Measurements from ENCODE around the gene CLCA4.

The CLCA4 gene

GRCh38 chr1:86621286-86621685 is 74.4 kb downstream of the CLCA4 start:
- no peak for DNase-seq

All from SIG-M5 (cell line).